Ishikawa (cell line): ENCODE data around the gene COL20A1.

Source experiments
- CEBPB ChIP-seq: IDR thresholded peaks from 2 replicates; pipeline ENCODE4 v1.6.1; 2012
- EGR1 ChIP-seq: IDR thresholded peaks from 2 replicates; pipeline ENCODE4 v1.6.1; 2012
- EP300 ChIP-seq: IDR thresholded peaks from 2 replicates; pipeline ENCODE4 v1.6.1; 2012; ENCODE audit warnings: borderline replicate concordance
- NFIC ChIP-seq: IDR thresholded peaks from 2 replicates; pipeline ENCODE4 v1.6.1; 2012
- RAD21 ChIP-seq: IDR thresholded peaks from 2 replicates; pipeline ENCODE4 v1.6.1; 2012; ENCODE audit warnings: low read depth
- REST ChIP-seq: IDR thresholded peaks from 2 replicates; pipeline ENCODE4 v1.6.1; 2012; ENCODE audit warnings: low read depth, mild to moderate bottlenecking
- TAF1 ChIP-seq: IDR thresholded peaks from 2 replicates; pipeline ENCODE4 v1.6.1; 2012; ENCODE audit warnings: low read depth, mild to moderate bottlenecking
- ZBTB7A ChIP-seq: IDR thresholded peaks from 2 replicates; pipeline ENCODE4 v1.6.1; 2012; ENCODE audit warnings: low read depth
- TF ChIP-seq, protein P1 (sequence below): IDR thresholded peaks from 2 replicates; pipeline ENCODE4 v1.6.1; 2012
- TF ChIP-seq, protein P2 (sequence below): IDR thresholded peaks from 2 replicates; pipeline ENCODE4 v1.6.1; 2012

DNA sequence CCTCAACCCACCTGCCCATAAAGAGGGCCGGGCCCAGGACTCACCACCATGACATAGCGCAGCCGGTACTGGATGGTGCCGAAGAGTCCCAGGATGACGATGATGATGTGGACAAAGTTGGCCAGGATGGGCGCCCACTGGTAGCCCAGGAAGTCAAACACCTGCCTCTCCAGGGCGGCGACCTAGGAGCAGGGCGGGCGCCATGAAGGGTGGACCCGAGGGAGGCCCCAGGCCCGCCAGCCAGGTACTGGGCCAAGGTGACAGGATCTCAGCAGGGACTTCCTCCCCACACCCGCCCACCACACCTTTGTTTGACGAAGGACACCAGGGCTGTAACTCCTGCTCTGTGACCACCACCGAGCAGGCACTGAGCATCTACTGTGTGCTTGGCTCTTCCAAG lies 43.1 kb upstream of the COL20A1 start:
- TF ChIP-seq RAD21 (no peak), CEBPB (no peak), TAF1 (no peak), REST (no peak), EP300 (no peak), ZBTB7A (no peak), NFIC (no peak), EGR1 (no peak)
- TF ChIP-seq, protein P1, sequence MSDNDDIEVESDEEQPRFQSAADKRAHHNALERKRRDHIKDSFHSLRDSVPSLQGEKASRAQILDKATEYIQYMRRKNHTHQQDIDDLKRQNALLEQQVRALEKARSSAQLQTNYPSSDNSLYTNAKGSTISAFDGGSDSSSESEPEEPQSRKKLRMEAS, result no peak
- TF ChIP-seq, protein P2, sequence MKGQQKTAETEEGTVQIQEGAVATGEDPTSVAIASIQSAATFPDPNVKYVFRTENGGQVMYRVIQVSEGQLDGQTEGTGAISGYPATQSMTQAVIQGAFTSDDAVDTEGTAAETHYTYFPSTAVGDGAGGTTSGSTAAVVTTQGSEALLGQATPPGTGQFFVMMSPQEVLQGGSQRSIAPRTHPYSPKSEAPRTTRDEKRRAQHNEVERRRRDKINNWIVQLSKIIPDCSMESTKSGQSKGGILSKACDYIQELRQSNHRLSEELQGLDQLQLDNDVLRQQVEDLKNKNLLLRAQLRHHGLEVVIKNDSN, result no peak
